Right atrium auricular region (tissue), 2 donors: ENCODE results near the gene AP2M1. TPM values are rescaled to one million over a fixed set of nuclear protein-coding genes. Genes with fewer than 3 reads are reported as not detected.

Experiments
- DNase-seq: peaks from one replicate; pipeline ENCODE4 v3.0.0-alpha.2; 2019; ENCODE audit warnings: low spot score
- H3K27ac ChIP-seq, 2 donors: fragments of 200-600 bp; sonication (generic); 1 replicate in 1 of 2; 2 replicates in 1 of 2; pipeline ENCODE4 v1.5.1; 2016 to 2019
- H3K27me3 ChIP-seq, 2 donors: fragments of 200-600 bp; sonication (generic); one replicate each; pipeline versions ENCODE4 v1.5.1 to v1.6.0; 2017 to 2019
- H3K36me3 ChIP-seq: fragments of 200-600 bp; sonication (generic); one replicate; pipeline ENCODE4 v1.5.1; 2016
- H3K4me1 ChIP-seq, 2 donors: fragments of 200-600 bp; sonication (generic); one replicate each; pipeline versions ENCODE4 v1.5.1 to v1.6.0; 2017 to 2019
- H3K4me3 ChIP-seq, 2 donors: fragments of 200-600 bp; sonication (generic); 1 replicate in 1 of 2; 2 replicates in 1 of 2; pipeline ENCODE4 v1.5.1; 2017 to 2019; ENCODE audit warnings: mild to moderate bottlenecking in 1 of 2, moderate library complexity in 1 of 2
- H3K9me3 ChIP-seq, 2 donors: fragments of 200-600 bp; sonication (generic); one replicate each; pipeline ENCODE4 v1.5.1; 2019
- CTCF ChIP-seq, 2 donors: fragments of 200-600 bp; sonication (generic); IDR thresholded peaks; one replicate each; pipeline ENCODE4 v1.5.1; 2019; ENCODE audit warnings: antibody characterized with exemption in 2 of 2
- total RNA-seq, 2 donors: library from RNA; depleted of rRNA; stranded (reverse); fragments of >200 nt; gene quantifications; one replicate each; pipeline ENCODE4 v1.1.0, GENCODE V29; 2016

The AP2M1 gene
- total RNA-seq, 2 donors from 2014 or later, result 183 to 235 TPM

- Histone ChIP-seq H3K4me1 (peaks cover 0 to 42% of the 10 kb centered on the region in 2 donors), H3K27me3 (no peaks in the 10 kb centered on the region), H3K36me3 (peaks cover 55% of the 10 kb centered on the region), H3K9me3 (no peaks in the 10 kb centered on the region), H3K4me3 (peak overlapping the region in 1 of 2 donors; percentile 100), H3K27ac (peak overlapping the region; percentile 97 to 99)
- no peak for DNase-seq
- no peak for TF ChIP-seq CTCF (IDR thresholded peaks at IDR 0.05)
Measured at GRCh38 chr3:184177331-184177731, 2.7 kb downstream of the AP2M1 start.

GRCh38 chr3:184177767-184178306, 3.2 kb downstream of the AP2M1 start:
- no peak for TF ChIP-seq CTCF (IDR thresholded peaks at IDR 0.05)
- Histone ChIP-seq H3K4me3 (no peak overlapping the region), H3K9me3 (no peaks in the 10 kb centered on the region), H3K36me3 (peaks cover 60% of the 10 kb centered on the region), H3K27ac (peak overlapping the region in 1 of 2 donors; percentile 97), H3K4me1 (peaks cover 0 to 42% of the 10 kb centered on the region in 2 donors), H3K27me3 (no peaks in the 10 kb centered on the region)
- no peak for DNase-seq

GRCh38 chr3:184178521-184179138, 4.0 kb downstream of the AP2M1 start:
- DNase-seq, result no peak
- Histone ChIP-seq H3K9me3 (no peaks in the 10 kb centered on the region), H3K36me3 (peaks cover 68% of the 10 kb centered on the region), H3K4me3 (no peak overlapping the region), H3K27ac (no peak overlapping the region), H3K27me3 (no peaks in the 10 kb centered on the region), H3K4me1 (peaks cover 0 to 40% of the 10 kb centered on the region in 2 donors)
- TF ChIP-seq CTCF (IDR thresholded peaks at IDR 0.05), result no peak

GRCh38 chr3:184180165-184180564, 5.5 kb downstream of the AP2M1 start:
- Histone ChIP-seq H3K27me3 (no peaks in the 10 kb centered on the region), H3K36me3 (peaks cover 73% of the 10 kb centered on the region), H3K4me1 (peaks cover 0 to 36% of the 10 kb centered on the region in 2 donors), H3K4me3 (no peak overlapping the region), H3K9me3 (no peaks in the 10 kb centered on the region), H3K27ac (no peak overlapping the region)
- no peak for TF ChIP-seq CTCF (IDR thresholded peaks at IDR 0.05)
- no peak for DNase-seq

- no peaks in the 10 kb centered on the region for H3K9me3 ChIP-seq
- H3K4me3 ChIP-seq, result no peak overlapping the region
- H3K27ac ChIP-seq, result no peak overlapping the region
- H3K36me3 ChIP-seq, result peaks cover 73% of the 10 kb centered on the region
- no peaks in the 10 kb centered on the region for H3K27me3 ChIP-seq
- DNase-seq, result no peak
- TF ChIP-seq CTCF (IDR thresholded peaks at IDR 0.05), result no peak
- H3K4me1 ChIP-seq, result peaks cover 0 to 30% of the 10 kb centered on the region in 2 donors
Measured at GRCh38 chr3:184181596-184181995, 6.9 kb downstream of the AP2M1 start.

GRCh38 chr3:184183679-184184078, 9.0 kb downstream of the AP2M1 start:
- H3K36me3 ChIP-seq, result peaks cover 67% of the 10 kb centered on the region
- no peaks in the 10 kb centered on the region for H3K27me3 ChIP-seq
- no peak overlapping the region for H3K27ac ChIP-seq
- peaks cover 0 to 30% of the 10 kb centered on the region in 2 donors for H3K4me1 ChIP-seq
- H3K9me3 ChIP-seq, result no peaks in the 10 kb centered on the region
- H3K4me3 ChIP-seq, result no peak overlapping the region
- no peak for TF ChIP-seq CTCF (IDR thresholded peaks at IDR 0.05)
- DNase-seq, result no peak
